ENCODE results near the gene HDAC2. TPM values are rescaled to one million over a fixed set of nuclear protein-coding genes. Genes with fewer than 3 reads are reported as not detected.

Gene HDAC2
- total RNA-seq, 2 donors from 2014 or later: 25.6 to 32.4 TPM

GRCh38 chr6:113893866-113894265 is 77.1 kb downstream of the HDAC2 start:
- H3K9me3 ChIP-seq: peaks cover 0 to 12% of the 10 kb centered on the region in 2 donors

DNA sequence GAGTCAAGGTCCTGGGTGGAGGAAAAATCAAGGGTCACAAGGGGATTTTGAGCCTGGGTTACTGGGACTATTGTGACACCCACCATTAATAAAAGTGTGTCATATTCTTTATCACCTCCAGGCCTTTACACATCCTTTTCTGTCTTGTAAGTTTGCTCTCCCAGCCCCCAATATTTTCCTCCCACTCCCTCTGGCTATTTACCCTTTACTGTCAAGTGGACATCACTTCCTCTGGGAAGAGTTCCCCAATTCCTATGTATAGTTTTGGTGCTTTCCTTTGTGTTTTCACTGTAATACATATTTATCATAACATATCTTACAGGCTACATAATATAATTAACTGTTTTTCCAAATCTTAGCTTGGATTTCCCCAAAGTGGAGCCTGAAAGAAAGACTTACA is 77.5 kb downstream of the HDAC2 start:
- TF ChIP-seq, protein P1, sequence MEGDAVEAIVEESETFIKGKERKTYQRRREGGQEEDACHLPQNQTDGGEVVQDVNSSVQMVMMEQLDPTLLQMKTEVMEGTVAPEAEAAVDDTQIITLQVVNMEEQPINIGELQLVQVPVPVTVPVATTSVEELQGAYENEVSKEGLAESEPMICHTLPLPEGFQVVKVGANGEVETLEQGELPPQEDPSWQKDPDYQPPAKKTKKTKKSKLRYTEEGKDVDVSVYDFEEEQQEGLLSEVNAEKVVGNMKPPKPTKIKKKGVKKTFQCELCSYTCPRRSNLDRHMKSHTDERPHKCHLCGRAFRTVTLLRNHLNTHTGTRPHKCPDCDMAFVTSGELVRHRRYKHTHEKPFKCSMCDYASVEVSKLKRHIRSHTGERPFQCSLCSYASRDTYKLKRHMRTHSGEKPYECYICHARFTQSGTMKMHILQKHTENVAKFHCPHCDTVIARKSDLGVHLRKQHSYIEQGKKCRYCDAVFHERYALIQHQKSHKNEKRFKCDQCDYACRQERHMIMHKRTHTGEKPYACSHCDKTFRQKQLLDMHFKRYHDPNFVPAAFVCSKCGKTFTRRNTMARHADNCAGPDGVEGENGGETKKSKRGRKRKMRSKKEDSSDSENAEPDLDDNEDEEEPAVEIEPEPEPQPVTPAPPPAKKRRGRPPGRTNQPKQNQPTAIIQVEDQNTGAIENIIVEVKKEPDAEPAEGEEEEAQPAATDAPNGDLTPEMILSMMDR (IDR thresholded peaks at IDR 0.05): no peak
- no peak for DNase-seq (ENCODE audit: low spot score)
- no peaks in the 10 kb centered on the region for H3K36me3 ChIP-seq

More at GRCh38 chr6:113893866-113894265, 77.1 kb downstream of the HDAC2 start:
- Histone ChIP-seq H3K4me1 (no peaks in the 10 kb centered on the region), H3K27me3 (no peaks in the 10 kb centered on the region), H3K27ac (no peak overlapping the region), H3K36me3 (no peaks in the 10 kb centered on the region), H3K4me3 (no peak overlapping the region)
- TF ChIP-seq, protein P1 (IDR thresholded peaks at IDR 0.05): no peak
- DNase-seq (ENCODE audit: low spot score): no peak

DNA sequence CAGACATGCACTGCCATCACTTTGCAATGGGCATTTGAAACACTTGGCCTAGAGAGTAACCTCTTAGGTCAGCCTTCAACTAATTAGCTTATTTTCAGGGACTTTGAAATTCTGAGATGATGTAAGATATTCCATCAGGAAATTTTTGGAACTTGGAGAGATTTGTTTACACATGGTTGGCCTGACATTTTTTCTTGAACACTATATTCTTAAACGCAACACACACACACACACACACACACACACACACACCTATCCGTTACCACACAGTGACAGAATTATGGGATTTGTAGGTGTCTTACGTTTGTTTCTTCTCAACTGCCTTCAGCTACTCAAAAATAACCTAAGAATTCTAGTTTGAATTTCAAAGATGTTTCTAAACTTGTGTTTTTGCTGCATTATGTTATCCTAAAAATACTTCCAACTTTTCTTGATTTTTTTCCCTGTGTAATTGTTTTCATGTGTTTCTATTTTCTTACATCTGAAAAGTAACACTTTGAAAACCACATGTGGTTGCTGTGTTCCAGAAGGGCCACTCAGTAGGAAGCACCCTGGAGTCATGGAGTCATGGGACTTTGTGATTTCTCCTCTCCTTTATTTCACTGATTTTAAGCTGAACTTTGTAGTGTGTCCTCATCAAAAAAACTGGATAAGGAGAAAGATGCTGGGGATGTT is 81.9 kb downstream of the HDAC2 start:
- no peak overlapping the region for H3K4me3 ChIP-seq
- no peaks in the 10 kb centered on the region for H3K4me1 ChIP-seq
- H3K9me3 ChIP-seq: peaks cover 0 to 12% of the 10 kb centered on the region in 2 donors
- no peak for DNase-seq (ENCODE audit: low spot score)
- H3K27me3 ChIP-seq: no peaks in the 10 kb centered on the region
- H3K36me3 ChIP-seq: no peaks in the 10 kb centered on the region
- TF ChIP-seq, protein P1 (IDR thresholded peaks at IDR 0.05): no peak
- H3K27ac ChIP-seq: no peak overlapping the region

More for the DNA sequence above, 77.5 kb downstream of the HDAC2 start:
- Histone ChIP-seq H3K27me3 (no peaks in the 10 kb centered on the region), H3K4me3 (no peak overlapping the region), H3K4me1 (no peaks in the 10 kb centered on the region), H3K27ac (no peak overlapping the region), H3K9me3 (peaks cover 0 to 12% of the 10 kb centered on the region in 2 donors)

DNA sequence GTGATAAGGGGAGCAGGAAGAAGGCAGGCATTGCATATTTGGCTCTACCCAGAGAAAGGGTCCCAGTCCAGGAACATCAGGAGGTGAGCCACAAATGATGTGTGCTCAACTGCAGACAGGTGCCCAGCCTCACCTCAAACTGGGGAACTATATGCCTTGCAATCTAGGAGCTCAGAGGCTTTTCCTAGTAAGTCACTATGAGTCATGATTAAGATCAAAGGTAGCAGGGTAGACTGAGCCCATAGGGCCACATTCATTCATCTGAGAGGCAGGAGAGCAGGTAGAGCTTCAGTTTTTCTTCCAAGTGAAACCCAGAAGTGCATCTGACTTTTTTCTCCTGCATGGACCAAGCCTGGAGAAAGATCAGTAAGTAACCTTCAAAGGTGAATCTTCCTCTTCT is 82.5 kb downstream of the HDAC2 start:
- H3K36me3 ChIP-seq: no peaks in the 10 kb centered on the region

DNA sequence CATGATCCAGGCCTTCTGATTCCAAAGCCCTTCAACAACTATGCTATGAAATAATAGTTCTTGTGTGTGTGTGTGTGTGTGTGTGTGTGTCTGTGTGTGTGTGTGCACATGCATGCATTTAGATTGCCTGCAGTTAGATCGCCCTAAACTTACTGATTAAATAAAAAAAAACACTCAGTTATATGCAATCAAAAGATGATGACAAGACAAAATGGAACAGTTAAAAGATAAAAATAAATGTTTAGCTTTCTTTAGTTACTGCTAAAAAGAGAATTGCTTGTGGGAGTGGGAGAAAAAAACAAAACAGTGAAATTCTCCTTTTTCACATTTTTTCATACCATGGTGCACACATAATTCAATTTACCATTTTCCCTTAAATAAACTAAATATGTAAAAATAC is 84.4 kb downstream of the HDAC2 start:
- no peak overlapping the region for H3K4me3 ChIP-seq
- no peaks in the 10 kb centered on the region for H3K4me1 ChIP-seq
- H3K27ac ChIP-seq: no peak overlapping the region
- H3K36me3 ChIP-seq: no peaks in the 10 kb centered on the region
- DNase-seq (ENCODE audit: low spot score): no peak
- peaks cover 0 to under 1% of the 10 kb centered on the region in 2 donors for H3K9me3 ChIP-seq
- no peaks in the 10 kb centered on the region for H3K27me3 ChIP-seq
- TF ChIP-seq, protein P1 (IDR thresholded peaks at IDR 0.05): no peak

More for the DNA sequence above, 82.5 kb downstream of the HDAC2 start:
- no peak for DNase-seq (ENCODE audit: low spot score)
- Histone ChIP-seq H3K27ac (no peak overlapping the region), H3K9me3 (peaks cover 0 to 12% of the 10 kb centered on the region in 2 donors), H3K4me1 (no peaks in the 10 kb centered on the region), H3K4me3 (no peak overlapping the region), H3K27me3 (no peaks in the 10 kb centered on the region)
- TF ChIP-seq, protein P1 (IDR thresholded peaks at IDR 0.05): no peak

DNA sequence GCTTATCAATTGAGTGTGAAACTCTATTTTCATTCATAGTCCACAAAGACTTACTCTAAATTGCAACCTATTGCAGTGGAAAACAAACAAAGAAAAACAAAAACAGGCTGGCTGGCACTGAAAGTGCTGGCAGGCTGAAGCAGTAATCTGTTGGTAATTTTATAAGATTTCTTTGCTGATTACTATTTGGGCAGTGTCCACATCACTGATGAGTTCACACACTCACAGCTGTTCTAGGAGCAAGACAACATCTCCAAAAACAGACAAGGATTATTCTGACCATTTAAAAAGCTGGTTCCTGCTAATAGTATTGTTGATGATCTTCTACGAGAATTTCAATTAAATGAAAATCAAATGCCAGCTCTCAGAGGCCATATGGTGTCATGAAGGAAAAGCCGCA is 86.9 kb downstream of the HDAC2 start:
- H3K9me3 ChIP-seq: no peaks in the 10 kb centered on the region
- no peak for DNase-seq (ENCODE audit: low spot score)
- TF ChIP-seq, protein P1 (IDR thresholded peaks at IDR 0.05): no peak
- no peaks in the 10 kb centered on the region for H3K27me3 ChIP-seq
- H3K4me1 ChIP-seq: peaks cover 0 to 3% of the 10 kb centered on the region in 2 donors
- H3K27ac ChIP-seq: no peak overlapping the region
- no peaks in the 10 kb centered on the region for H3K36me3 ChIP-seq
- no peak overlapping the region for H3K4me3 ChIP-seq

Measured in right atrium auricular region (tissue), 2 donors.